Panc1 (cell line): ENCODE measurements around the gene KDM4D.

Experiments used
- CTCF ChIP-seq: fragments of 450-650 bp; IDR thresholded peaks from 2 replicates; pipeline ENCODE4 v1.5.1; 2017; ENCODE audit warnings: mild to moderate bottlenecking
- POLR2AphosphoS5 ChIP-seq: IDR thresholded peaks from 2 replicates; pipeline ENCODE4 v1.6.1; 2012; ENCODE audit warnings: mild to moderate bottlenecking, low read depth, low read length, moderate library complexity
- REST ChIP-seq, 2 experiments: IDR thresholded peaks; 2 replicates each; pipeline ENCODE4 v1.6.1; 2011 to 2012; ENCODE audit warnings: low read depth in 2 of 2, control low read depth in 1 of 2, low read length in 1 of 2, mild to moderate bottlenecking in 1 of 2, moderate library complexity in 1 of 2; ENCODE audit not compliant: insufficient read depth in 1 of 2
- TCF7L2 ChIP-seq: IDR thresholded peaks from 2 replicates; pipeline ENCODE4 v1.6.1; 2011; ENCODE audit warnings: mild to moderate bottlenecking, low read depth, low read length, inconsistent platforms

- no peak for TF ChIP-seq CTCF
- no peak for TF ChIP-seq POLR2AphosphoS5
- TF ChIP-seq TCF7L2, result no peak
- TF ChIP-seq REST (IDR thresholded peaks at IDR 0.05; ENCODE audit: insufficient read depth in 1 of 2, low read depth in 2 of 2, low read length in 1 of 2), result no peak
Measured at GRCh38 chr11:95035316-95035715, 61.8 kb downstream of the KDM4D start.
